IMR-90 (cell line): Measurements from ENCODE around the gene TEPSIN. TPM values are rescaled to one million over a fixed set of nuclear protein-coding genes. Genes with fewer than 3 reads are reported as not detected.

Experiments
- ATAC-seq: fragments of 200-7000 bp; cut with Tn5 transposase; 2 replicates; pipeline ENCODE4 v1.9.1; 2020; ENCODE audit warnings: low read depth, mild to moderate bottlenecking, moderate library complexity
- BruUV-seq: library from RNA; stranded (reverse); fragments of 400-500 nt; replicated peaks from 2 replicates; lab custom pipeline; 2021; lab: Mats Ljungman, UMichigan
- CTCF ChIA-PET: fragments of 300-600 bp; formaldehyde crosslinking; extraction: SDS; loops from one replicate; lab custom pipeline; 2021; ENCODE audit warnings: antibody characterized with exemption; lab: Yijun Ruan, JAX
- POLR2A ChIA-PET: fragments of 300-600 bp; sonication (Branson Sonifier 250); formaldehyde crosslinking; loops from one replicate; lab custom pipeline; 2022; ENCODE audit warnings: antibody characterized with exemption; ENCODE audit not compliant: unreplicated experiment; lab: Charles Lee
- DNase-seq: peaks from one replicate; pipeline ENCODE4 v3.0.0; 2013
- H2AFZ ChIP-seq: replicated peaks from 2 replicates; pipeline ENCODE3; 2013; ENCODE audit warnings: low read length, mild to moderate bottlenecking; ENCODE audit not compliant: poor library complexity
- H2AK5ac ChIP-seq: 2 replicates; pipeline ENCODE4 v1.6.1; 2013; ENCODE audit warnings: low read depth, low read length, inconsistent platforms
- H2AK9ac ChIP-seq: replicated peaks from 2 replicates; pipeline ENCODE3; 2013; ENCODE audit warnings: mild to moderate bottlenecking, low read depth, low read length, moderate library complexity; ENCODE audit not compliant: poor library complexity
- H2BK120ac ChIP-seq: 2 replicates; pipeline ENCODE4 v1.6.1; 2013; ENCODE audit warnings: low read depth, low read length, inconsistent platforms
- H2BK15ac ChIP-seq: 3 replicates; pipeline ENCODE4 v1.6.1; 2013; ENCODE audit warnings: low read depth, low read length, inconsistent platforms
- H2BK20ac ChIP-seq: 2 replicates; pipeline ENCODE4 v1.6.1; 2013; ENCODE audit warnings: low read depth, mild to moderate bottlenecking, inconsistent platforms, low read length, moderate library complexity
- H2BK5ac ChIP-seq: 2 replicates; pipeline ENCODE4 v1.6.1; 2013; ENCODE audit warnings: mild to moderate bottlenecking, low read depth, low read length, inconsistent platforms; ENCODE audit not compliant: poor library complexity, severe bottlenecking
- H3K14ac ChIP-seq: replicated peaks from 2 replicates; pipeline ENCODE4 v1.6.1; 2013; ENCODE audit warnings: low read depth, low read length, inconsistent platforms
- H3K18ac ChIP-seq: 2 replicates; pipeline ENCODE4 v1.6.1; 2013; ENCODE audit warnings: low read depth, low read length, control low read depth
- H3K23ac ChIP-seq: 2 replicates; pipeline ENCODE4 v1.6.1; 2013; ENCODE audit warnings: low read depth, low read length, inconsistent platforms
- H3K27ac ChIP-seq: 2 replicates; pipeline ENCODE4 v1.5.1; 2013; ENCODE audit warnings: mild to moderate bottlenecking, control low read depth, low read length; ENCODE audit not compliant: insufficient read depth
- H3K27me3 ChIP-seq: 2 replicates; pipeline ENCODE4 v1.6.1; 2013; ENCODE audit warnings: low read length; ENCODE audit not compliant: control insufficient read depth, insufficient read depth
- H3K36me3 ChIP-seq: 2 replicates; pipeline ENCODE4 v1.6.1; 2013; ENCODE audit warnings: low read length, mixed read lengths; ENCODE audit not compliant: control insufficient read depth, insufficient read depth
- H3K4ac ChIP-seq: 2 replicates; pipeline ENCODE4 v1.6.1; 2013; ENCODE audit warnings: low read depth, low read length, inconsistent platforms
- H3K4me1 ChIP-seq: 2 replicates; pipeline ENCODE4 v1.6.1; 2013; ENCODE audit warnings: low read length, mixed read lengths; ENCODE audit not compliant: control insufficient read depth, insufficient read depth
- H3K4me2 ChIP-seq: 2 replicates; pipeline ENCODE4 v1.6.1; 2013; ENCODE audit warnings: low read depth, mild to moderate bottlenecking, control low read depth, low read length, moderate library complexity
- H3K4me3 ChIP-seq: 2 replicates; pipeline ENCODE4 v1.5.1; 2013; ENCODE audit warnings: low read depth, mild to moderate bottlenecking, control low read depth, low read length, moderate library complexity; ENCODE audit not compliant: insufficient read depth
- H3K56ac ChIP-seq: 2 replicates; pipeline ENCODE4 v1.6.1; 2013; ENCODE audit warnings: low read length, inconsistent platforms; ENCODE audit not compliant: insufficient read depth; ENCODE audit errors: extremely low read depth
- H3K79me1 ChIP-seq, 2 experiments: 2 replicates each; pipeline ENCODE4 v1.6.1; 2013; ENCODE audit warnings: low read length in 2 of 2, inconsistent platforms in 1 of 2, low read depth in 1 of 2
- H3K9ac ChIP-seq: 2 replicates; pipeline ENCODE4 v1.6.1; 2013; ENCODE audit warnings: low read depth, low read length, control low read depth
- H3K9me1 ChIP-seq: 2 replicates; pipeline ENCODE4 v1.6.1; 2013; ENCODE audit warnings: low read length, inconsistent platforms; ENCODE audit not compliant: insufficient read depth
- H3K9me3 ChIP-seq: 2 replicates; pipeline ENCODE4 v1.6.1; 2013; ENCODE audit warnings: low read length; ENCODE audit not compliant: control insufficient read depth, insufficient read depth
- H4K20me1 ChIP-seq: 2 replicates; pipeline ENCODE4 v1.6.1; 2013; ENCODE audit warnings: low read length, inconsistent platforms; ENCODE audit not compliant: insufficient read depth
- H4K5ac ChIP-seq: 2 replicates; pipeline ENCODE4 v1.6.1; 2013; ENCODE audit warnings: mild to moderate bottlenecking, low read depth, low read length, control low read depth
- H4K8ac ChIP-seq, 2 experiments: 2 replicates each; pipeline ENCODE4 v1.6.1; 2013; ENCODE audit warnings: low read depth in 2 of 2, low read length in 2 of 2, control low read depth in 1 of 2, inconsistent platforms in 1 of 2
- H4K91ac ChIP-seq: 2 replicates; pipeline ENCODE4 v1.6.1; 2013; ENCODE audit warnings: low read depth, low read length, inconsistent platforms; ENCODE audit not compliant: insufficient read depth
- BHLHE40 ChIP-seq: fragments of 150-350 bp; IDR thresholded peaks from 2 replicates; pipeline ENCODE4 v1.6.1; 2016; ENCODE audit warnings: mild to moderate bottlenecking, low read depth, low read length
- CEBPB ChIP-seq: IDR thresholded peaks from 2 replicates; pipeline ENCODE4 v1.6.1; 2012; ENCODE audit warnings: low read depth, low read length, improper control_type of control experiment
- CHD1 ChIP-seq: IDR thresholded peaks from 2 replicates; pipeline ENCODE4 v1.6.1; 2012; ENCODE audit warnings: low read depth, low read length, improper control_type of control experiment
- CTCF ChIP-seq: conservative IDR thresholded peaks from 2 replicates; pipeline ENCODE4 v1.5.1; 2012; ENCODE audit warnings: mild to moderate bottlenecking, low read depth, low read length, improper control_type of control experiment
- ELK1 ChIP-seq: fragments of 150-350 bp; IDR thresholded peaks from 2 replicates; pipeline ENCODE4 v1.6.1; 2016; ENCODE audit warnings: low read depth, mild to moderate bottlenecking, low read length, moderate library complexity, borderline replicate concordance
- FOS ChIP-seq: fragments of 150-350 bp; IDR thresholded peaks from 2 replicates; pipeline ENCODE4 v1.6.1; 2016; ENCODE audit warnings: low read depth, low read length
- MAFK ChIP-seq: IDR thresholded peaks from 2 replicates; pipeline ENCODE4 v1.6.1; 2012; ENCODE audit warnings: low read depth, low read length, improper control_type of control experiment
- MAZ ChIP-seq: IDR thresholded peaks from 2 replicates; pipeline ENCODE4 v1.6.1; 2012; ENCODE audit warnings: low read depth, mild to moderate bottlenecking, low read length, improper control_type of control experiment, moderate library complexity, borderline replicate concordance
- MXI1 ChIP-seq: IDR thresholded peaks from 2 replicates; pipeline ENCODE4 v1.6.1; 2012; ENCODE audit warnings: low read depth, mild to moderate bottlenecking, low read length, moderate library complexity, borderline replicate concordance
- NFE2L2 ChIP-seq: fragments of 150-350 bp; IDR thresholded peaks from 2 replicates; pipeline ENCODE4 v1.6.1; 2016; ENCODE audit warnings: low read depth, mild to moderate bottlenecking, low read length
- POLR2A ChIP-seq: IDR thresholded peaks from 2 replicates; pipeline ENCODE4 v1.6.1; 2012; ENCODE audit warnings: mild to moderate bottlenecking, low read depth, low read length
- RAD21 ChIP-seq: IDR thresholded peaks from 2 replicates; pipeline ENCODE4 v1.6.1; 2012; ENCODE audit warnings: low read length, improper control_type of control experiment
- RCOR1 ChIP-seq: IDR thresholded peaks from 2 replicates; pipeline ENCODE4 v1.6.1; 2012; ENCODE audit warnings: mild to moderate bottlenecking, low read length, improper control_type of control experiment; ENCODE audit not compliant: insufficient replicate concordance
- RFX5 ChIP-seq: IDR thresholded peaks from 2 replicates; pipeline ENCODE4 v1.8.0; 2012; ENCODE audit warnings: low read depth, mild to moderate bottlenecking, low read length, moderate library complexity
- SMC3 ChIP-seq: fragments of 150-350 bp; IDR thresholded peaks from 2 replicates; pipeline ENCODE4 v1.6.1; 2016; ENCODE audit warnings: low read depth, mild to moderate bottlenecking, antibody characterized with exemption, low read length, moderate library complexity
- USF2 ChIP-seq: fragments of 150-350 bp; IDR thresholded peaks from 2 replicates; pipeline ENCODE4 v1.6.1; 2017; ENCODE audit warnings: mild to moderate bottlenecking, antibody characterized with exemption, low read length, low read depth
- WGBS, 2 experiments: methylation state at CpG; one replicate each; pipeline versions ENCODE4 v1.1.5 to v1.1.7; 2013; ENCODE audit warnings: missing lambda C conversion rate in 2 of 2; ENCODE audit not compliant: insufficient read length in 1 of 2; ENCODE audit errors: extremely low coverage in 2 of 2; 5-methylcytosine and 5-hydroxymethylcytosine counted together
- dilution Hi-C: fragments of 300-500 bp; cut with HindIII; formaldehyde crosslinking; loops from one replicate; pipeline ENCODE4 v1.14.3; 2018; ENCODE audit warnings: low sequenced_read_pairs; ENCODE audit not compliant: unreplicated experiment
- in situ Hi-C: fragments of 300-500 bp; cut with MboI; formaldehyde crosslinking; loops from 3 replicates; pipeline ENCODE4 v1.14.3; 2019; ENCODE audit warnings: low sequenced_read_pairs, inconsistent platforms, mixed read lengths
- intact Hi-C: fragments of 100-400 bp; cut with micrococcal nuclease; formaldehyde crosslinking; loops from 2 replicates; pipeline ENCODE4 v1.10.0; 2022
- polyA plus RNA-seq, 3 experiments: library from polyadenylated mRNA; depleted of rRNA; stranded (reverse); fragments of >200 nt; gene quantifications; 2 replicates each; pipeline ENCODE4 v1.2.3, GENCODE V29; 2012; ENCODE audit warnings: low replicate concordance in 1 of 3
- total RNA-seq: library from RNA; depleted of rRNA; stranded (reverse); fragments of >200 nt; gene quantifications from 2 replicates; pipeline ENCODE4 v1.2.3, GENCODE V29; 2012

Gene TEPSIN
- total and polyA plus RNA-seq, 2 of the 4 experiments (the other 2 are of a cell fraction), result 3.2 to 28.1 TPM

GRCh38 chr17:81193051-81193410, 45.8 kb downstream of the TEPSIN start:
- Histone ChIP-seq H2BK20ac (no peak overlapping the region), H3K4me1 (no peaks in the 10 kb centered on the region), H3K4me3 (no peak overlapping the region), H2BK120ac (no peak overlapping the region), H3K4ac (no peak overlapping the region), H2AFZ (no peak overlapping the region), H3K23ac (no peak overlapping the region), H3K4me2 (no peak overlapping the region), H3K27ac (no peak overlapping the region), H3K36me3 (peaks cover 11% of the 10 kb centered on the region), H4K20me1 (no peaks in the 10 kb centered on the region; the same call in 1 of the 2 replicates), H3K9ac (no peak overlapping the region), H2AK5ac (no peak overlapping the region), H3K9me1 (no peaks in the 10 kb centered on the region), H4K5ac (no peak overlapping the region), H2AK9ac (no peak overlapping the region), H3K9me3 (no peaks in the 10 kb centered on the region), H4K91ac (no peak overlapping the region), H3K18ac (no peak overlapping the region), H2BK15ac (no peak overlapping the region), H3K56ac (no peak overlapping the region), H2BK5ac (no peak overlapping the region), H4K8ac (no peak overlapping the region), H3K79me1 (no peaks in the 10 kb centered on the region), H3K27me3 (no peaks in the 10 kb centered on the region), H3K14ac (no peak overlapping the region)
- TF ChIP-seq ELK1, result no peak
- TF ChIP-seq POLR2A, result no peak
- TF ChIP-seq SMC3, result no peak
- no peak for TF ChIP-seq CHD1
- TF ChIP-seq RCOR1, result no peak
- no peak for TF ChIP-seq BHLHE40
- TF ChIP-seq NFE2L2, result no peak
- TF ChIP-seq RAD21, result no peak
- no peak for TF ChIP-seq FOS
- no peak for TF ChIP-seq RFX5
- no peak for TF ChIP-seq USF2
- no peak for TF ChIP-seq MAFK
- no peak for TF ChIP-seq CTCF
- no peak for TF ChIP-seq CEBPB
- TF ChIP-seq MXI1, result no peak
- no peak for TF ChIP-seq MAZ
- POLR2A ChIA-PET, result no interaction called here
- in situ Hi-C loops (no loop called here), intact Hi-C loops (no loop called here), dilution Hi-C loops (no loop called here)
- BruUV-seq, result no TSS peak
- no peak for ATAC-seq
- no peak for DNase-seq
- CTCF ChIA-PET, result no interaction called here
- WGBS, 2 experiments, result 93% methylated on average over 10 of the region's 17 CpGs; no CpG with 5 or more reads in 1 of the 2 experiments
